HCT116 (cell line): ENCODE results near the gene IFI27L2.

ENCODE experiments used
- CEBPB ChIP-seq: IDR thresholded peaks from 2 replicates; pipeline ENCODE4 v1.6.1; 2012; ENCODE audit warnings: low read depth
- CTCF ChIP-seq, 3 experiments: fragments of 200-600 bp in 1 of 3; sonication (generic) in 1 of 3; IDR thresholded peaks in 2 of 3; conservative IDR thresholded peaks in 1 of 3; 2 replicates each; pipeline ENCODE4 v1.5.1; 2012 to 2017; ENCODE audit warnings: low read depth in 2 of 3, low read length in 2 of 3, antibody characterized with exemption in 1 of 3, borderline replicate concordance in 1 of 3, control low read depth in 1 of 3, mild to moderate bottlenecking in 1 of 3, mixed read lengths in 1 of 3, mixed run types in 1 of 3, moderate library complexity in 1 of 3; ENCODE audit not compliant: insufficient read depth in 1 of 3
- ELF1 ChIP-seq: IDR thresholded peaks from 2 replicates; pipeline ENCODE4 v1.6.1; 2012; ENCODE audit warnings: low read depth, borderline replicate concordance
- EZH2 ChIP-seq: fragments of 200-600 bp; sonication (generic); IDR thresholded peaks from 2 replicates; pipeline ENCODE4 v1.6.1; 2017; ENCODE audit warnings: antibody characterized with exemption, mixed run types
- EZH2phosphoT487 ChIP-seq: fragments of 200-600 bp; IDR thresholded peaks from 2 replicates; pipeline ENCODE4 v1.6.1; 2018; ENCODE audit warnings: antibody characterized with exemption, borderline replicate concordance
- JUND ChIP-seq: IDR thresholded peaks from 2 replicates; pipeline ENCODE4 v1.6.1; 2012
- MAX ChIP-seq: IDR thresholded peaks from 2 replicates; pipeline ENCODE4 v1.6.1; 2012
- POLR2A ChIP-seq: IDR thresholded peaks from 2 replicates; pipeline ENCODE4 v1.7.0; 2011; ENCODE audit warnings: borderline replicate concordance; ENCODE audit not compliant: insufficient read depth, insufficient read length; ENCODE audit errors: extremely low read depth
- RAD21 ChIP-seq: IDR thresholded peaks from 2 replicates; pipeline ENCODE4 v1.6.1; 2012; ENCODE audit warnings: low read depth, mild to moderate bottlenecking
- REST ChIP-seq: IDR thresholded peaks from 2 replicates; pipeline ENCODE4 v1.6.1; 2012; ENCODE audit warnings: low read depth
- SP1 ChIP-seq: IDR thresholded peaks from 2 replicates; pipeline ENCODE4 v1.6.1; 2012; ENCODE audit warnings: low read depth

GRCh38 chr14:94089479-94089878 lies 39.9 kb downstream of the IFI27L2 start:
- TF ChIP-seq EZH2phosphoT487 = no peak
- TF ChIP-seq CTCF (IDR thresholded peaks at IDR 0.05 in 2 of 3, conservative IDR thresholded peaks at IDR 0.05 in 1 of 3; ENCODE audit: borderline replicate concordance in 1 of 3, insufficient read depth in 1 of 3, low read depth in 2 of 3, low read length in 2 of 3) = no peak
- no peak for TF ChIP-seq SP1
- no peak for TF ChIP-seq RAD21
- TF ChIP-seq EZH2 = no peak
- TF ChIP-seq JUND = no peak
- TF ChIP-seq POLR2A = no peak
- no peak for TF ChIP-seq ELF1
- TF ChIP-seq REST = no peak
- TF ChIP-seq CEBPB = no peak
- TF ChIP-seq MAX = no peak
